Astrocyte of the spinal cord (primary cell): Measurements from ENCODE around the gene GRAP2.

ENCODE experiments used
- DNase-seq: peaks from one replicate; pipeline ENCODE4 v3.0.0; 2011; ENCODE audit warnings: low read depth, low spot score
- H3K4me3 ChIP-seq: 2 replicates; pipeline ENCODE4 v1.5.1; 2011; ENCODE audit warnings: low read depth, mild to moderate bottlenecking, low read length, moderate library complexity
- CTCF ChIP-seq: IDR thresholded peaks from 2 replicates; pipeline ENCODE4 v1.5.1; 2012; ENCODE audit warnings: low read depth, mild to moderate bottlenecking, low read length, inconsistent platforms
- in situ Hi-C: cut with HindIII; loops from 2 replicates; pipeline ENCODE4 v1.10.0; 2017; ENCODE audit warnings: low sequenced_read_pairs

Gene GRAP2

GRCh38 chr22:40001106-40001505 lies 100.2 kb downstream of the GRAP2 start:
- H3K4me3 ChIP-seq: no peak overlapping the region
- in situ Hi-C loops: no loop called here
- no peak for DNase-seq
- TF ChIP-seq CTCF: no peak

GRCh38 chr22:40001800-40002577 lies 101.1 kb downstream of the GRAP2 start:
- TF ChIP-seq CTCF: no peak
- in situ Hi-C loops: no loop called here
- no peak overlapping the region for H3K4me3 ChIP-seq
- DNase-seq: no peak

GRCh38 chr22:40002935-40003715 lies 102.2 kb downstream of the GRAP2 start:
- no peak overlapping the region for H3K4me3 ChIP-seq
- no peak for TF ChIP-seq CTCF
- in situ Hi-C loops: no loop called here
- DNase-seq: no peak

- DNase-seq: no peak
- no peak for TF ChIP-seq CTCF
- H3K4me3 ChIP-seq: no peak overlapping the region
- in situ Hi-C loops: no loop called here
Observed at GRCh38 chr22:40004836-40005235, 104.0 kb downstream of the GRAP2 start.

GRCh38 chr22:40006641-40007040 lies 105.8 kb downstream of the GRAP2 start:
- no peak overlapping the region for H3K4me3 ChIP-seq
- no peak for TF ChIP-seq CTCF
- DNase-seq: no peak
- in situ Hi-C loops: no loop called here

GRCh38 chr22:40007853-40008710 lies 107.2 kb downstream of the GRAP2 start:
- DNase-seq: no peak
- in situ Hi-C loops: no loop called here
- no peak for TF ChIP-seq CTCF
- no peak overlapping the region for H3K4me3 ChIP-seq
